Hematopoietic multipotent progenitor cell treated with erythropoietin and hydrocortisone succinate and interleukin-3 and kit ligand, for 4 days (in vitro differentiated cells): ENCODE measurements around the gene NDUFA7.
"Not testable (repeated sequence)": the region's sequence is repeated elsewhere in the genome, so short reads cannot be mapped to it uniquely, and the experiment has no call there.

ENCODE experiments used
- DNase-seq: peaks from one replicate; pipeline ENCODE4 v3.0.0-alpha.2; 2015

The NDUFA7 gene

DNA sequence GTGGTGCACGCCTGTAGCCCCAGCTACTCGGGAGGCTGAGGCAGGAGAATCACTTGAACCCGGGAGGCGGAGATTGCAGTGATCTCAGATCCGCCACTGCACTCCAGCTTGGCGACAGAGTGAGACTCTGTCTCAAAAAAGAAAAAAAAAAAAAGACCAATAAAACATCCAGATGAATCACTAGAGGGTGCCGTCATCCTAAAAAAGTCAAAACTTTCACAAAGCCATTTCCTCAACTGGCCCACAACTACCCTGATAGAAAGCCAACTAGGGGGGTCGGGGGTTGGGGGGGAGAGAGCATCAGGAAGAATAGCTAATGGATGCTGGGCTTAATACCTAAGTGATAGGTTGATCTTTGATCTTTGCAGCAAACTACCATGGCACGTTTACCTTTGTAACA, 2.3 kb downstream of the NDUFA7 start:
- DNase-seq = peak; percentile 55

DNA sequence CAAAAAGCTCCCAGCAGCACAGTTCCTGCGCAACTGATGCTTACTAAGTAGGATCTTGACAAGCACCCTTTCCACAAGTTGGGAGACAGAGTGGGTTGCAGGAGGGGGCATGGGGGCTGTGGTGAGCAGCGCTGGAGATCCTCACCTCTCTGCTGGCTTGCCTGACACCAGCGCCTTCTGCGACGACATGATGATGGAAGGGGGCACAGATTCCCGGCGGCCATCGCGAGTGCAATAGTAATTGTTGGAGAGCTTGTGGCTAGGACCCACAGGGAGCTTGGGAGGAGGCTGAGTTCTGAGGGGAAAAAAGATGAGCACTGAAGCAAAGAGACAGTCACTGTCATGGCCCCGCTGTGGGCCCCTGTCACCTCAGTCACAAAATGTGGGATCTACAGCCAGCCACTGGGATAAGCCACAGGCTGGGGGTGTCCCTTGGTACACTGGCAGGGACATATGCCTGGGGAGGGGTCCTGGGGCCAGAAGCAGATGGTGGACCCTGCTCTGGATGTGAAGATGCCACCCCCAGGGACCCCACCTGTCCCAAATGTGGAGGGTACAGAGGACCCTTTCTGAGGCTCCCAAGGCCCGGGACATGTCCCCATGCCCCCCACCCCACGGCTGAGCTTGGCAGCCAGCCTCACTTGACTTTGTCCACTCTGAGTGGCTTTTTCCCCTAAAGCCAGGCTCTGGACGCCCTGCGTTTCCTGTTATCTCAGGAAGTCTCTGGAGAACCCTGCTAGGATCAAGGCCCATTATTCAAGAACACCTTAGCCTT, 4.6 kb downstream of the NDUFA7 start:
- no peak for DNase-seq

DNA sequence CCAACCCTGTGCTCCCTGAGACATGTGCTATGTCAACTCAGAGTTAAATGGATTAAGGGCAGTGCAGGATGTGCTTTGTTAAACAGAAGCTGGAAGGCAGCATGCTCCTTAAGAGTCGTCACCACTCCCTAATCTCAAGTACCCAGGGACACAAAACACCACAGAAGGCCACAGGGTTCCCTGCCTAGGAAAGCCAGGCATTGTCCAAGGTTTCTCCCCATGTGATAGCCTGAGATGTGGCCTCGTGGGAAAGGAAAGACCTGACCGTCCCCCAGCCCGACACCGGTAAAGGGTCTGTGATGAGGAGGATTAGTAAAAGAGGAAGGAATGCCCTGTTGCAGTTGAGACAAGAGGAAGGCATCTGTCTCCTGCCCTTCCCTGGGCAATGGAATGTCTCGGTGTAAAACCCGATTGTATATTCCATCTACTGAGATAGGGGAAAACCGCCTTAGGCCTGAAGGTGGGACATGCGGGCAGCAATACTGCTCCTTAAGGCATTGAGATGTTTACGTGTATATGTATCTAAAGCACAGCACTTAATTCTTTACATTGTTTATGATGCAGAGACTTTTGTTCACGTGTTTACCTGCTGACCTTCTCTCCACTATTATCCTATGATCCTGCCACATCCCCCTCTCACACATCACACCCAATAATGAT, 6.1 kb downstream of the NDUFA7 start:
- DNase-seq = not testable (repeated sequence)

DNA sequence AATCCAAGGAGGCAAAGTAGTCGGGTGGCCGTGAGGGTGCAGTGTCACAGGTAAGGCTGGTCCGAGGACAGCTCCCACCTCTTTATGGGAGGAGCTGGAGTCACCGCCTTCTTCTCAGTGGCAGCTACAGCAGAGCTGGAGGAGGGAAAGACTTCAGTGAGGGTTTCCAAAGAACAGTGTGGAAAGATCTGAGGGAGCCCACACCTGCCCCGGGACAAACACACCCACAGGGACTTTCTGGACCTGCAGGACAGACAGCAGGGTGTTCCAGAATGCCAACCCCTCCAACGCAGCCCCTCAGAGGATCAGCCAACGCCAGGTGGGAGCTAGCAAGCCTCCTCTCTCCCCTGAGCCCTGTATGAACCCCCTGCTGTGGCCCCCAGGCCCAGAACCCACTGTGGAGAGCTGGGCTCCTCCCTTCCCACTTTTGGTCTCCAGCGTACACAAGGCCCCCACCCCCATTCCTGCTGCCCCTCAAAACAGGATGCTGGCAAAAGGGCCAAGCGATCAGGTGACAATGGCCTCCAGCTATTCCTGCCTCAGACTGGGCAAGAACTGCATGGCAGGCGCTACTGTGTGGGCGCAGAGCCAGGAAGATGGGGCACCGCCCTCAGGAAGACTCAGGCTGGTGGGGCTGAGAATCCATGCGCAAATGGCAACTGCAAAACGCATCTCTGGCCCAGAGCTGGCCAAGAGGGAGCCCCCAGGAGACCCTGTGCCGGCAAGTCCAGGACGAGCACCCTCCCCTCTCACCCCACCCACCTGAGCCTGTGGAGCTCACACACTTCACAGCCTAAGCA, 9.5 kb downstream of the NDUFA7 start:
- peak; percentile 66 for DNase-seq

DNA sequence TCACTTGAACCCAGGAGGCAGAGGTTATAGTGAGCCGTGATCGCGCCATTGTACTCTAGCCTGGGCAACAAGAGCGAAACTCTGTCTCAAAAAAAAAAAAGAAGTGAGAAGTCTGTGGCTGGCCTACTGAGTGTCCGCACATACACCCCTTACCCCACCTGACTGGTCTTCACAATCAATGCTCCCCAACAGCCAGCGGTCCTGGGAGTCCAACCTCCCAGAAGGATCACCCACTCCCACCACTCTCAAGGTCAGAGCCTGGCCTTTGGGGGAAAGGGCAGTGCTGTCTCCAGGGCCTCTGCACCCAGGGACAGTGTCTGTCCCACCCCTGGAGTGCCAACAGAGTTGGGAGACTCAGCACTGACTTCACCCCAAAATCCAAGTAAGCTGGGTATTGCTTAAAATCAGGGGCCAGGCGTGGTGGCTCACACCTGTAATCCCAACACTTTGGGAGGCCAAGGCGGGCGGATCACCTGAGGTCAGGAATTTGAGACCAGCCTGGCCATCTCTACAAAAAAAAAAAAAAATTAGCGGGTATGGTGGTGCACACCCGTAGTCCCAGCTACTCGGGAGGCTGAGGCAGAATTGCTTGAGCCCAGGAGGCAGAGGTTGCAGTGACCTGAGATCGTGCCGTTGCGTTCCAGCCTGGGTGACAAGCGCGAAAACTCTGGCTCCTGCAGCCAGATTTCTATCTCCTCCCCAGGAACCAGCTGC, 10.7 kb downstream of the NDUFA7 start:
- DNase-seq = no peak

DNA sequence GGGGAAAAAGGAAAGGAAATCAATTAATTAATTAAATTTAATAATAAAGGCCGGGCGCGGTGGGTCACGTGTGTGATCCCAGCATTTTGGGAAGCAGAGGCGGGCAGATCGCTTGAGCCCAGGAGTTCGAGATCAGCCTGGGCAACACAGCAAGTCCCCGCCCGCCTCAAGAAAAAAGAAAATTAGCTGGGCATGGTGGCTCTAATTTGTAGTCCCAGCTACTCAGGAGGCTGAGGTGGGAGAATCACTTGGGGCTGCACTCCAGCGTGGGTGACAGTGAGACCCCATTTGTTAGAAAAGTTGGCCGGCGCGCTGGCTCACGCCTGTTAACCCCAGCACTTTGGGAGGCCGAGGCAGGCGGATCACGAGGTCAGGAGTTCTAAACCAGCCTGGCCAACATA, 12.3 kb downstream of the NDUFA7 start:
- DNase-seq = no peak

DNA sequence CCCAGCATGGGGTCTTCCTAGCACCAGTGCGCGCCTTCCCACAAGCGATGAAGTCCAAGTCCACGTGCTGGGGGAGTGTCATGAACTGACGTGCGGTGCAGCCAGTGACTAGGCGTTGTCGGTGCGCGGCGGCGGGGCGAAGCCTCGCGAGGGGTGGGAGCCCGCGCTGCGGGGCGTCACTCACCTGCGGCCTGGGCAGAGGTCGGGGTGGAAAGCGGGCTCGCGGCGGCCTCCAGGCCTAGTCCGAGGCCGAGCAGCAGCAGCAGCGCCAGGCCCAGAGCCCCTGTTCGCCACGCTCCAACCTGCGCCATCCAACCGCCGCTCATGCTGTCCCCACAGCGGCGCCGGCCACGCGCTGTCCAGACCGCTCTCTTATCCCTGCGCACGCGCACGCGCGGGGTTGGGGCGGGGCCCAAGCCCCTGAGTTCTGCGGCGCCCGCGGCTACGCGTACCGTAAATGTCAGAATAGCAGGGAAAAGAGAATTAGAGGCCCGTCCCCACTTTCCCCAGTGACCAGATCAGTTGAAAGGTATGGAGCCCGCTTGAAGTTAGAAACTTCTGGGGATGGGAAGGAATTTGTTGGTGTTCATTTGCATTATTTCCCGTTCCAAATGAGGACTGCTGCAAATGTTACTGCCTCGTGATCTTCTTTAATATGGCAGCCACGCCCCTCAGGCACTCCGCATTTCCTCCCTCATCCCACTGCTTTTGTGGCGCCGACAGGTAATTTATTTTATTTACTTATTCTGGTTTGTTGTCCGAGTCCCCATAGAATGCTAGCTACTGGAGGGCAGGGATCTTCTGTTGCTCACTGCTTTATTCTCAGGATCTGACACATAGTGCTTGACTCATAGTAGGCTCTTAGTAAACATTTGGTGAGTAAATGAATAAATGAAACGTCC, 13.0 kb downstream of the NDUFA7 start, which contains the start of gene CD320:
Gene CD320 (minus strand): TSS at position 394 of the 902 bp plus-strand sequence. CDS start 68 bp downstream, at position 326.
- DNase-seq = peak; percentile 95

DNA sequence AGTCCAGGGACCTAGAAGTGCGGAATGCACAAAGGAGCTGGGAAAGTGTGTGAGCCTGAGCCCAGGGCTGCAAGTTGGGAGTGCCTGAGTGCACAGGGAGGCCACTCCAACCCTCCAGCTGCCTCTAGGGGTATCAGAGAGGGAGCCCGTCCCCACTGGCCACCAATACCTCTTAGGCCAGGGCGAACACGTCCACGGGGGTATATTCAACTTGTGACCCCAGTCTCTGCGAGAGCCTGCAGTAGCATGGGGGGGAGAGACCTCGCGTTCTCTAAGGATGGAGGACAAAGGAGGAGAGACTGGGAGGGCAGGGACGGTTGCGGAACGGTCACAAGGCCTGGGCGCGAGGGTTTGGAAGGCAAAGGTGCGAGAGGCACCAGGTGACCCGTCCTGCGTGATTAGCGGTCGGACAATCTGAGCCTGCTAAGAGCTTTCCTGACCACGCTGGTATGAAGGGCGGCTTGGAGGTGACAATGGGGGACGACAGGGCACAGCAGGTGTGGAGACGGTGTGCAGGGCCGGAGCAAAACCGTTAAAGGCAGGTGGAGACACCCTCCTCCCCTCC, 13.7 kb downstream of the NDUFA7 start:
- peak; percentile 19 for DNase-seq

DNA sequence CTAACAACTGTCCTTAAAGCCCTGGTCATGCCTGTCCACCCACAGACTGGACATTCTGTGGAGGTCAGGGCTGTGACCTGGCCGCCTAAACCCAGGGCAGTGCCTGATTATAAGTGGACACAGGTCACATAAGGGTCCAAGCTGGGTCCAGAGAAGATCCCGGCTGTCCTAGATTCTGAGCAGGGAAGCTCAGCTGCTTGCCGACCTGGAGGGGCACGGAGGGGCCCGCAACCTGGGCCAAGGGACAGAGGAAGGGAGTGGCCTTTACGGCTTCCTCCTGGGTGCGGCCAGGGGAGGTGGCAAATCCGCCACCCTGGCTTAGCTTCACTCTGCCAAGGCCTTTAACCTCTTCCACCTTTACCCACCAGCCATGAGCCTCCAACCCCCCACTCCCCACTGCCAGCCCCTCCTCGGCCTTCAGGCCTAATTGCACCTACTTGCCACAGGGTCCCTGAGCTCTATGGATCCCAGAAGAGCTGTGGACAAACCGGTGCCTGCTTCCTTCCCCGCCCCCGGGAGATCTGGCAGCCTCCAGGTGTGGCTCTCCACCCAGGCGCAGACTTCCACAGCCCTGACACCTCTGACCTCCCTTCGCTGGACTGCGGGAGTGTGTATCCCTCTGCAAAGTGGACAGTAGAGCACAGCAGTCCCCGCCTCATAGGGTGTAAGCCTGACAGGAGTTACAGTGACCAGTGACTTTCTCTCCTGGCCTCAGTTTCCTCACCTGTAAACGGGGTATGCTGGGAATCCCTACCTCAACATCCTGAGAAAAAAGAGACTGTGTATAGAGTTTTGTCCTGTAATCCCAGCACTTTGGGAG, 14.7 kb downstream of the NDUFA7 start:
- DNase-seq = no peak

DNA sequence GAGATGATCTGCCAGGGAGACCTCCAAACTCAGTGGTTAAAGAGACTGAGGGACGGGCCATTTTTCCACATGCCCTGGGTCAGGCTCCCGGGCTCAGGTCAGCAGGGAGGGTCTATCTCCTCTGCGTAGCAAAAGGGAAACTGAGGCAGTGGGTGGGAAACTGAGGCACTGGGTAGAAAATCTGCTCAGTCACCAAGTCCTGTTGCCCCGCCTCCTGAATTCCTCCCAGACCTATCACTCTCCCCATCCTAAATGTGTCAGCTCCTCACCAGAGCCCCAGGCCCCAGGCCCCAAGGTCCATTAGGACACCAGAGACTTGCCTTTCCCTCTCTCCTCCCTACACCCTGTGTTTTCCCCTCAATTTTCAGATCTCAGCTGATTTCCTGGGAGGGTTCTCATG, 15.4 kb downstream of the NDUFA7 start:
- DNase-seq = no peak

DNA sequence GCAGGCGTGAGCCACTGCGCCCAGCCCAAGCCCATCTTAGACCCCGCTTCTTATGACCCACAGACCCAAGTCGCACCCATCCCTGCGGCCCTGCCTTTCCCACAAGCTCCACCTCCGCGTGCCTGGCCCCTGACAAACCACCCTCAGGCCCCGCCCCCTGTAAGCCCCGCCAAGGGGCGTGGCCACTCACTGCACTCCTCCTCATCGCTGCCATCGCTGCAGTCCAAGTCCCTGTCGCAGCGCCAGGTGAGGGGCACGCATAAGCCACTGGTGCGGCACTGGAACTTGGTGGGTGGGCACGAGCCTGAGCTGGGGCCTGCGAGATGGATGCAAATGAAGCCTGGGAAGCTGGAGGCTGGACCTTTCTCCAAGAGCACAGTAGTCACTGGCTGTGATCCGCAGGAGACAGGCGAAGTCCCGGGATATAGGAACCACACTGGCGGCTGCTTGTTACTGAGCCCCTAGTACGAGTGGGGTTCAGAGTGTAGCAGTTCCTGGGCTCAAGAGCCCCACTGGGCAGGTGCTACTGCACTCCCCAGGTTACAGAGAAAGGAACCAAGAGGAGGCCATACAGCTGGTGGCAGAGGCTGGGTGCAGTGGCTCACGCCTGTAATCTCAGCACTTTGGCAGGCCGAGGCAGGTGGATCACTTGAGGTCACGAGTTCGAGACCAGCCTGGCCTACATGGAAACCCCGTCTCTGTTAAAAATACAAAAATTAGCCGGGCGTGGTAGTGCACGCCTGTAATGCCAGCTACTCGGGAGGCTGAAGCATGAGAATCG, 16.1 kb downstream of the NDUFA7 start:
- DNase-seq = peak; percentile 54

DNA sequence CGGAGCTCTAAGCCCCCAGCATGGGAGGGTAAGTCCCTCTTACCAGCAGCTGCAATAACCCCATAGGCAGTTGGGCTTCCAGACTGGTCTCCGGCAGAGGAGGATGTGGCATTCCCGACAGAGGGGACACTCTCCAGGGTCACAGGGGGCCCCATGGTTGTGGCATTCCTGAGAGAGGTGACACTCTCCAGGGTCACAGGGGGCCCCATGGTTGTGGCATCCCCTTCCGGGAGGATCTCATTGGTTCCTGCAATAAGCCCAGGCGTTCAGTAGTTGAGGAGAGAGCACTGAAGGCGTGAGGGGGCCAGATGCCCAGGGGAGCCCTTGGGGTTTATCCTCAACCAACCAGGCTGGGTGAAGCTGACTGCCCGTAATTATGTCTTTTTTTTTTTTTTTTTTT, 18.4 kb downstream of the NDUFA7 start:
- no peak for DNase-seq

DNA sequence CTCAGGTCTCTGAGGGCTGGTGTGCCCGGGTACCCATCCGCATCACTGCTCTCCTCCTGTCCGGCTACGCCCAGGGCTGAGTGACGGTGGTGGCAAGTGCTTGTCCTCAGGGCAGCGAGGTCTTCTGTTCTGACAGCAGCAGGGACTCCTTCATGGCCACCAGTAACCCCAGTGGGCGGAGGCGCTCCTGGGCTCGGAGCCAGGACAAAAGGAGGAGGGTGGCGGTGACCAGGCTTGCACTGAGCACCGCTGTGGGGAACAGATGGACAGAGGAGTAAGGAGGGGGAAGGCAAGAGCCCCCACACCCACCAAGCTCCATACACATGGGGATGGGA, 18.9 kb downstream of the NDUFA7 start:
- DNase-seq = peak; percentile 42

DNA sequence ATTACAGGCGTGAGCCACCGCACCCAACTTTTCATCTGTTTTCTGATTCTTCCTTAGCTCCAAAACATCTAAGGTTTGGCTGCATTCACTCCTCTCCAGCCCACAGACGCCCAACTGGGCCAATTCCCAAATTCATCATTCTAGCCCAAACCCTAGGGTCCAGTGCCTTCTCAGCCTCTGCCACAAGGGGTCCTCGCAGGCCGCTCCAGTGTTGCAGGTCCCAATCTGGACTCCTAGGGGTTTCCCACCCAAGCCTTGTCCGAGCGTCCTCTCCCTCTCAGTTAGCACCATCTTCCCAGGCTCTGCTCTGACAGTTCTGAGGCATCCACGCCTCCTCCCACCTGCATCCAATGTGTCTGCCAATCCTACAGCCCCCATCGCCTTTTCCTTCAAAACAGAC, 29.8 kb downstream of the NDUFA7 start:
- DNase-seq = not testable (repeated sequence)

DNA sequence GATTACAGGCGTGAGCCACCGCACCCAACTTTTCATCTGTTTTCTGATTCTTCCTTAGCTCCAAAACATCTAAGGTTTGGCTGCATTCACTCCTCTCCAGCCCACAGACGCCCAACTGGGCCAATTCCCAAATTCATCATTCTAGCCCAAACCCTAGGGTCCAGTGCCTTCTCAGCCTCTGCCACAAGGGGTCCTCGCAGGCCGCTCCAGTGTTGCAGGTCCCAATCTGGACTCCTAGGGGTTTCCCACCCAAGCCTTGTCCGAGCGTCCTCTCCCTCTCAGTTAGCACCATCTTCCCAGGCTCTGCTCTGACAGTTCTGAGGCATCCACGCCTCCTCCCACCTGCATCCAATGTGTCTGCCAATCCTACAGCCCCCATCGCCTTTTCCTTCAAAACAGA, 44.7 kb downstream of the NDUFA7 start:
- not testable (repeated sequence) for DNase-seq

DNA sequence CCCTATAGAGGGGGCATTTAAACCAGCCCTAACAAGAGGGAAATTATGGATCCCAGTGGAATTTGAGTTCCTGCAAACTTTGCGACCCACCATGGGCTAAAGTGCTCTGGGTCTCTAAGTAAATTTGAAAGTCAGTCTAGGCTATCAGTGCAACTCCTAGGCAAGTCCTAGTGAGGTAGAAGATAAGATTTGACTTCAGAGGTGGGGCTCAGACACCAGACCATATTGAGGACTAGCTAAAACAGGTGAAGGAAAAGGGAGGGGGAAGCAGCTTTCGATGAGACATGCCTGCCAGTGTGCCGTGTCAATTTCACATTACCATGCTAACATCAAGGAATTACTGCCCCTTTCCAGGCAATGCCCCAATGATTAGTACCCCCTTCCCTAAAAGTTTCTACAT, 51.5 kb downstream of the NDUFA7 start:
- DNase-seq = no peak

DNA sequence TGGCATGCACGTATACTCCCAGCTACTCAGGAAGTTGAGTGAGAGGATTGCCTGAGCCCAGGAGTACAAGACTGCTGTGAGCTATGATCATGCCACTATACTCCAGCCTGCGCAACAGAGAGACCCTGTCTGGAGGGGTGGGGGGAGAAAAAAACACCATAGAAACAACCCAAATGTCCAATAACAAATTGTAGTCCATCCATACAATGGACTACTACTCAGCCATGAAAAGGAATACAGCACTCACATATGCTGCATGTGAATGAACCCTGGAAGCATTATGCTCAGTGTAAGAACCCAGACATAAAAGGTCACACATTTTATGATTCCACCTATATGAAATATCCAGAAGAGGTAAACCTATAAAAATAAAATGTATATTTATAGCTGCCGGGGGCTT, 55.3 kb downstream of the NDUFA7 start:
- DNase-seq = no peak

DNA sequence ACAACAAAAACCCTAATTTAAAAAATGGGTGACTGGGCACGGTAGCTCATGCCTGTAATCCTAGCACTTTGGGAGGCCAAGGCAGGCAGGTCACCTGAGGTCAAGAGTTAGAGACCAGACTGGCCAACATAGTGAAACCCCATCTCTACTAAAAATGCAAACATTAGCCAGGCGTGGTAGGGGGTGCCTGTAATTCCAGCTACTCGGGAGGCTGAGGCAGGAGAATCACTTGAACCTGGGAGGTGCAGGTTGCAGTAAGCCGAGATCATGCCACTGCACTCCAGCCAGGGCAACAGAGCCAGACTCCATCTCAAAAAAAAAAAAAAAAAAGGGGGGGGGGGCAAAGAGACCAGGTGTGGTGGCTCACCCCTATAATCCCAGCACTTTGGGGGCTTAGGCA, 56.9 kb downstream of the NDUFA7 start:
- DNase-seq = not testable (repeated sequence)

DNA sequence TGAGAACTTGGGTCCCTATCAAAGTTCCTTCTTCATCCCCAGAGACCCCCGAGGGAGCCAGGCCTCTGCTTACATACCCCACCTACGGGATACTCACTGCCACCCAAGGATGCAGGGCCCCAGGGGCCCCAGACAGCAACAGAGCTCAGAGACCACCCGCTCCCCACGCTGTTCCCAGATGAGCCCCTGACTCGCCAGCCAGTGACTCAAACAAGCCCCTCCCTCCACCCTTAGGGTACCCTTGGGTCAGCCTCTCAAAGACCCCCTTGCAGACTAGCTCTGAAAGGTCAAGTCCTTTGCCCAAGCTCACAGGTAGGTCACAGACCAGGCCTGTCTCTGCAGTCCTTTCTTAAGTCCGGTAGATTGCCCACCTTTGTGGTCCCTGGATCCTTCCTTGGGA, 58.7 kb downstream of the NDUFA7 start:
- DNase-seq = no peak

DNA sequence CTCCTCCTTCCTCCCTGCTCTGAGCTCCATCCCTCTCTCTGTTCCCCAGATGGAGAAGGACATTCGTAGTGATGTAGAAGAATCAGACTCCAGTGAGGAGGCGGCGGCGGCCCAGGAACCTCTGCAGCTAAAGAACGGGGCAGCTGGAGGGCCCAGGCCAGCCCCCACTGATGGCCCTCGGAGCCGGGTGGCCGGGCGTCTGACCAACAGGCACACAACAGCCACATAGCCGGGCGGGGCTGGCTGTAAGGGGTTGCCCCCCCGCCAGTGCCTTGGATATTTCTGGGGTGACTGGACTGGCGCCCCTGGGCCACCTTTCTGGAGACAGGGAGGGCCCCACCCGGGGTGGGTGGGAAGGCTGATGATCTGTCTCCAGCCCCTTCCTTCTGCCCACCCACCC, 59.3 kb downstream of the NDUFA7 start:
- DNase-seq = no peak
